Activated CD8-positive, alpha-beta T cell treated with anti-CD3 and anti-CD28 coated beads for 36 hours (primary cell): ENCODE measurements around the gene CACHD1. TPM values are rescaled to one million over a fixed set of nuclear protein-coding genes. Genes with fewer than 3 reads are reported as not detected.

Experiments
- ATAC-seq: fragments of 200-7000 bp; cut with Tn5 transposase; one replicate; pipeline ENCODE4 v1.10.0; 2021; ENCODE audit warnings: mild to moderate bottlenecking, moderate library complexity
- CTCF ChIA-PET: fragments of 350-600 bp; sonication (Branson Sonifier 250); formaldehyde crosslinking; loops from one replicate; lab custom pipeline; 2021; ENCODE audit warnings: antibody characterized with exemption; lab: Charles Lee
- POLR2A ChIA-PET: fragments of 350-600 bp; sonication (Branson Sonifier 250); formaldehyde crosslinking; loops from one replicate; lab custom pipeline; 2021; ENCODE audit warnings: antibody characterized with exemption; lab: Charles Lee
- DNase-seq: peaks from one replicate; pipeline ENCODE4 v3.0.0-alpha.2; 2020
- H3K27ac Mint-ChIP-seq: one replicate; pipeline ENCODE4 v1.8.0; 2021; ENCODE audit warnings: mild to moderate bottlenecking, mixed read lengths
- H3K27me3 Mint-ChIP-seq: one replicate; pipeline ENCODE4 v1.8.0; 2021; ENCODE audit warnings: mixed read lengths
- H3K36me3 Mint-ChIP-seq: one replicate; pipeline ENCODE4 v1.8.0; 2021; ENCODE audit warnings: low read depth, mixed read lengths
- H3K4me1 Mint-ChIP-seq: one replicate; pipeline ENCODE4 v1.8.0; 2021; ENCODE audit warnings: low read depth, mixed read lengths
- H3K4me3 Mint-ChIP-seq: one replicate; pipeline ENCODE4 v1.8.0; 2021; ENCODE audit warnings: mild to moderate bottlenecking, moderate library complexity, mixed read lengths
- H3K9me3 Mint-ChIP-seq: one replicate; pipeline ENCODE4 v1.8.0; 2021; ENCODE audit warnings: mixed read lengths
- intact Hi-C: fragments of 100-400 bp; cut with micrococcal nuclease; formaldehyde crosslinking; loops from one replicate; pipeline ENCODE4 v1.10.0; 2022
- total RNA-seq, 2 experiments: library from RNA; stranded (reverse); gene quantifications; one replicate each; pipeline ENCODE4 v1.2.3, GENCODE V29; 2021
- TF ChIP-seq, protein P1 (sequence below): fragments of 200-600 bp; IDR thresholded peaks from one replicate; pipeline ENCODE4 v1.8.0; 2022; ENCODE audit warnings: antibody characterized with exemption, mild to moderate bottlenecking

The CACHD1 gene
- total RNA-seq, 2 experiments from 2014 or later = 2.2 to 2.5 TPM

DNA sequence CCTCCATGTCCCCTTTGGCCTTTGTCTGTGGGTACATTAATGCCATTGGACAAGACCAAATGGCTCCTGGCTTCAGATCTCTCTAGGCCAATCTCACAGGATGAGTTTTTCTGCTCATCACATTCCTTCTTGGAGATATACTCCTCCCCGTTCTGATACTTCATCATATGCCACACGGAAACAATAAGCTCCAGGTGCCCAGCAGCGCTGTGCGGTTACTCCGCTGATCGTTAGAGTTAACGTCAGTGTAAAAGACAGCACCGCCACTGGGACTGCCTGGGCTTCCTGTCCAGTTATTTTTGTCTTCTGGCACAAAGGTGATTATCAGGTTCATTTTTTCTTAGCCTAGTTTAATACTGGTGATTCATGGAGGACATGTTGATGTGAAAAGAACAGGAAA lies 22.5 kb downstream of the CACHD1 start:
- H3K36me3 Mint-ChIP-seq = no peaks in the 10 kb centered on the region
- TF ChIP-seq, protein P1, sequence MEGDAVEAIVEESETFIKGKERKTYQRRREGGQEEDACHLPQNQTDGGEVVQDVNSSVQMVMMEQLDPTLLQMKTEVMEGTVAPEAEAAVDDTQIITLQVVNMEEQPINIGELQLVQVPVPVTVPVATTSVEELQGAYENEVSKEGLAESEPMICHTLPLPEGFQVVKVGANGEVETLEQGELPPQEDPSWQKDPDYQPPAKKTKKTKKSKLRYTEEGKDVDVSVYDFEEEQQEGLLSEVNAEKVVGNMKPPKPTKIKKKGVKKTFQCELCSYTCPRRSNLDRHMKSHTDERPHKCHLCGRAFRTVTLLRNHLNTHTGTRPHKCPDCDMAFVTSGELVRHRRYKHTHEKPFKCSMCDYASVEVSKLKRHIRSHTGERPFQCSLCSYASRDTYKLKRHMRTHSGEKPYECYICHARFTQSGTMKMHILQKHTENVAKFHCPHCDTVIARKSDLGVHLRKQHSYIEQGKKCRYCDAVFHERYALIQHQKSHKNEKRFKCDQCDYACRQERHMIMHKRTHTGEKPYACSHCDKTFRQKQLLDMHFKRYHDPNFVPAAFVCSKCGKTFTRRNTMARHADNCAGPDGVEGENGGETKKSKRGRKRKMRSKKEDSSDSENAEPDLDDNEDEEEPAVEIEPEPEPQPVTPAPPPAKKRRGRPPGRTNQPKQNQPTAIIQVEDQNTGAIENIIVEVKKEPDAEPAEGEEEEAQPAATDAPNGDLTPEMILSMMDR = no peak
- peaks cover 18% of the 10 kb centered on the region for H3K4me1 Mint-ChIP-seq
- no peak overlapping the region for H3K4me3 Mint-ChIP-seq
- intact Hi-C loops = no loop called here
- DNase-seq = no peak
- no peaks in the 10 kb centered on the region for H3K9me3 Mint-ChIP-seq
- H3K27me3 Mint-ChIP-seq = no peaks in the 10 kb centered on the region
- H3K27ac Mint-ChIP-seq = no peak overlapping the region
- no peak for ATAC-seq
- CTCF ChIA-PET = interaction anchor here (1.8 kb wide), 1 partner anchor 10 kb away, joined by 7 read pairs; no protein-coding TSS in a partner anchor
- POLR2A ChIA-PET = no interaction called here

DNA sequence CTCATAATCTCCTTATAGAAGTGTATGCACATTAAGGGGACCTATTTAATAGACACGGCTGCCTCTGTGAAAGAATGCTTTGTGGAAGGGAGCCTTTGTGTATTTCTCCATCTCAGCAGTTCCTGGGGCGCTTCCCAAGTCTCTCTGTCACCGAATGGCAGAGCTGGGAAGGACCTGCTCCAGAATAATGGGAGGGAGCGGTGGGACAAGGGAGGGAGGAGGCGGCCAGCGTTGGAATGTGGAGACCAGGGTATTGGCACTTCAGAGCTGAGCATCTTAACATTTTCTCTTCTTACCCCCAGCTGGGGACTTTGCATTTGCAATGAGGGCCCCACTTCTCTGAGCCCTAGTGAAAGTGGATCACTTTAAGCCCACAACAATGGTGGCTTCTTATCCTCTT lies 23.9 kb downstream of the CACHD1 start:
- H3K36me3 Mint-ChIP-seq = no peaks in the 10 kb centered on the region
- ChIA-PET POLR2A (no interaction called here), CTCF (interaction anchor here (1.8 kb wide), 1 partner anchor 9 kb away, joined by 7 read pairs; no protein-coding TSS in a partner anchor)
- intact Hi-C loops = no loop called here
- no peaks in the 10 kb centered on the region for H3K27me3 Mint-ChIP-seq
- TF ChIP-seq, protein P1 = no peak
- H3K9me3 Mint-ChIP-seq = no peaks in the 10 kb centered on the region
- no peak overlapping the region for H3K4me3 Mint-ChIP-seq
- peaks cover 18% of the 10 kb centered on the region for H3K4me1 Mint-ChIP-seq
- ATAC-seq (no peak), DNase-seq (no peak)
- no peak overlapping the region for H3K27ac Mint-ChIP-seq

DNA sequence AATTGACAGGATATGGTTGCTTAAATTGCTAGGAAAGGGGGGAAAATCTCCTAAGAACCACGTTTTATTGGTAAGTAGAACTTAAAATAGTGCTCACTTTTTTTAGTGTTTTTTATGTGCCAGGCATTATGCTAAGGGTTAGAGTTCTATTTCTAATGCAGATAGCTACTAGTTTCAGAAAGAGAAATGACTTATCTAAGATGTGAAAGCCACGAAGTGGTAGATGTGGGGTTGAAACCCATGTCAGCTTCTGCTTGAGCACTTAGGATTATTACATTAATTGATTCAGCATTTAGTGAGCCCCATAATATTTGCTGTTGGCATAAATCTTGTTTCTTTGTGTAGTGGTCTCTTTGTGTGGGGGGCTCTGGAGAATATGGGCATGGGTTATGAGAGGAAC lies 24.7 kb downstream of the CACHD1 start:
- intact Hi-C loops = no loop called here
- POLR2A ChIA-PET = no interaction called here
- H3K27me3 Mint-ChIP-seq = no peaks in the 10 kb centered on the region

DNA sequence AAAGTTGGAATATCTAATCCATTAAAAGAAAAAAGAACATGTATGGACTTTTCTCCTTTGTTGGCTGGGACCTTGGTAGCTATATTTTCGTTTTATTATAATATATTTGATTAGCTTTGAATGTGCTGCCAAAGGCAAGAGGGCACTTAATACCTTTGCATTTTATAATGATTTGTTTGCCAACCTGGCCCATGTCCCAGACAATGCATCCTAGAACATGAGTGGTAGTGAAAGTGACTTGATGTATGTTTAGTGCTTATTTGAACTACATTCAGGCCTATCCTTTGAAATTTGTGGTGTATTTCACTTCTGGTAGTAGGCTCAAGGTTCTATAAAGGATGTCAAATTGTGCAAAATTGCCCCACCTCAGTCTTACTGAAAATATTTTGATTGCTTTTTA lies 25.9 kb downstream of the CACHD1 start:
- intact Hi-C loops = no loop called here
- H3K27ac Mint-ChIP-seq = no peak overlapping the region
- no peaks in the 10 kb centered on the region for H3K27me3 Mint-ChIP-seq
- H3K4me3 Mint-ChIP-seq = no peak overlapping the region
- ChIA-PET POLR2A (interaction anchor here (0.8 kb wide), 1 partner anchor 129 kb away, joined by 3 read pairs; no protein-coding TSS in a partner anchor), CTCF (interaction anchor here (0.8 kb wide), 1 partner anchor 190 kb away, joined by 4 read pairs; no protein-coding TSS in a partner anchor)
- peaks cover 11% of the 10 kb centered on the region for H3K4me1 Mint-ChIP-seq
- TF ChIP-seq, protein P1 = no peak
- H3K9me3 Mint-ChIP-seq = no peaks in the 10 kb centered on the region
- no peak for DNase-seq
- H3K36me3 Mint-ChIP-seq = no peaks in the 10 kb centered on the region
- no peak for ATAC-seq

More for the DNA sequence above, 24.7 kb downstream of the CACHD1 start:
- Mint-ChIP-seq H3K27ac (no peak overlapping the region), H3K36me3 (no peaks in the 10 kb centered on the region), H3K4me1 (peaks cover 18% of the 10 kb centered on the region), H3K4me3 (no peak overlapping the region), H3K9me3 (no peaks in the 10 kb centered on the region)
- CTCF ChIA-PET = interaction anchor here (0.6 to 0.7 kb wide), 2 partner anchors 73 to 181 kb away, joined by 3 read pairs; no protein-coding TSS in a partner anchor
- DNase-seq (peak; percentile 30), ATAC-seq (no peak)
- TF ChIP-seq, protein P1 = no peak

DNA sequence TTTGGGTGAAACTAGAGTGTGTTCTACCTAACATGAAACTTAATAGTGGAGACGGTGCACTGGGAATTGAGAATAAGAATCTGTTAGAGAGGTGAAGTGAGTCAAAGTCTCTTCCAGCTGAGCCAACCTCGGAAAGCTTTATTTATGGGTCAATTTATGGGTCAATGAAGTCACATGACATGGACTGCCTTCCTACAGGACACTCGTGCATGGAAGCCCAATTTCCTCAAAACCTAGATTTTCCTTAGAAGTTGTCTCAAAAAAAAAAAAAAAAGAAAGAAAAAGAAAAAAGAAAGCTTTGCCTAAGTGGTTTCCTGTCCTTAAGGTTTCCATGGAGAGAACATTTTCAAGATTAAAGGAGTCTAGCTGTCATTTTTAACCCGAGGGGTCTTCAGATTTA lies 26.7 kb downstream of the CACHD1 start:
- ATAC-seq = no peak
- ChIA-PET CTCF (interaction anchor here (0.8 kb wide), 1 partner anchor 189 kb away, joined by 4 read pairs; no protein-coding TSS in a partner anchor), POLR2A (interaction anchor here (0.8 kb wide), 1 partner anchor 128 kb away, joined by 3 read pairs; no protein-coding TSS in a partner anchor)
- no peak overlapping the region for H3K27ac Mint-ChIP-seq
- DNase-seq = no peak
- H3K4me1 Mint-ChIP-seq = peaks cover 11% of the 10 kb centered on the region
- H3K27me3 Mint-ChIP-seq = no peaks in the 10 kb centered on the region
- no peaks in the 10 kb centered on the region for H3K36me3 Mint-ChIP-seq
- H3K9me3 Mint-ChIP-seq = no peaks in the 10 kb centered on the region
- TF ChIP-seq, protein P1 = no peak
- no peak overlapping the region for H3K4me3 Mint-ChIP-seq
- intact Hi-C loops = no loop called here
